Ishikawa (cell line): ENCODE measurements around the gene ATP6V0E2.

ENCODE experiments used
- CEBPB ChIP-seq: IDR thresholded peaks from 2 replicates; pipeline ENCODE4 v1.6.1; 2012
- CREB1 ChIP-seq: IDR thresholded peaks from 2 replicates; pipeline ENCODE4 v1.6.1; 2012; ENCODE audit warnings: low read depth
- EGR1 ChIP-seq: IDR thresholded peaks from 2 replicates; pipeline ENCODE4 v1.6.1; 2012
- EP300 ChIP-seq: IDR thresholded peaks from 2 replicates; pipeline ENCODE4 v1.6.1; 2012; ENCODE audit warnings: borderline replicate concordance
- FOXM1 ChIP-seq: IDR thresholded peaks from 2 replicates; pipeline ENCODE4 v1.6.1; 2012; ENCODE audit warnings: low read depth, borderline replicate concordance
- NFIC ChIP-seq: IDR thresholded peaks from 2 replicates; pipeline ENCODE4 v1.6.1; 2012
- RAD21 ChIP-seq: IDR thresholded peaks from 2 replicates; pipeline ENCODE4 v1.6.1; 2012; ENCODE audit warnings: low read depth
- REST ChIP-seq: IDR thresholded peaks from 2 replicates; pipeline ENCODE4 v1.6.1; 2012; ENCODE audit warnings: low read depth, mild to moderate bottlenecking
- TAF1 ChIP-seq: IDR thresholded peaks from 2 replicates; pipeline ENCODE4 v1.6.1; 2012; ENCODE audit warnings: low read depth, mild to moderate bottlenecking
- TCF12 ChIP-seq: IDR thresholded peaks from 2 replicates; pipeline ENCODE4 v1.6.1; 2012; ENCODE audit warnings: low read depth
- TEAD4 ChIP-seq: IDR thresholded peaks from 2 replicates; pipeline ENCODE4 v1.6.1; 2012
- YY1 ChIP-seq: IDR thresholded peaks from 2 replicates; pipeline ENCODE4 v1.6.1; 2012; ENCODE audit warnings: low read depth
- ZBTB7A ChIP-seq: IDR thresholded peaks from 2 replicates; pipeline ENCODE4 v1.6.1; 2012; ENCODE audit warnings: low read depth
- TF ChIP-seq, protein P1 (sequence below): IDR thresholded peaks from 2 replicates; pipeline ENCODE4 v1.6.1; 2012
- TF ChIP-seq, protein P2 (sequence below): IDR thresholded peaks from 2 replicates; pipeline ENCODE4 v1.6.1; 2012

Gene ATP6V0E2

DNA sequence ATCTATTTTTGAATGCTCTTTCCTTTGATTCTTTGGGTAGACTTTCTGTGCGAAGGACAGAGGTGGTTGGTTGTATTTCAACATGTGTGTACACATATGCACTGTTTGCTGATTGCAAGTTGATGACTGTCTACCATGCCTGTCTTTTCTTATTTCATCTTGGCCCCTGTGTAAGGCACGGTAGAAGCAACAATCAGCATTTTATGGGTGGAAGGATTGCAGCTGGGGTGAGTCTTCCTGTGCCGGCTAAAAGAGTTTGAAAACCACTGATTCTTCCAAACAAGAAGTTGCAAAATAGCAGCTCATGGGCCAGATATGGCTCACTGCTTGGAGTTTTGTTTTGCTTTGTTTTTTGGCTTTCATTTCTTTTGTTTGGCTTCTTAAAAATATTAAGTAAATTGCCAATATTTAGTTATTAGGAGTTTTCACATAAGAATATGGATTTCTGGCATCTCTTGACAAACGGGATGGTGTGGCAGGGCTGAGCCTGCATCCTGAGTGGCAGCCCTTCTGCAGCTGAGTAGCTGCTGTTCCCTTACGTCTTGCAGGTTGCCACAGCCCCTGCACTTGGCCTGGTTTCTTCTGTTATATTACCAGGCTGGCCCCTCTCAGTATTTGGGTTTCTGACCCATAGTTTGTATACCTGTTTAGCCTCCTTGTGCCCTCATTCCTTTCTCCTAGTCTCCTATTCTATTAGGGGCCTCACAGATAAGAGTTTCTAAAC, 28.4 kb upstream of the ATP6V0E2 start:
- TF ChIP-seq EGR1 = no peak

GRCh38 chr7:149846021-149846420, 27.7 kb upstream of the ATP6V0E2 start:
- TF ChIP-seq, protein P1, sequence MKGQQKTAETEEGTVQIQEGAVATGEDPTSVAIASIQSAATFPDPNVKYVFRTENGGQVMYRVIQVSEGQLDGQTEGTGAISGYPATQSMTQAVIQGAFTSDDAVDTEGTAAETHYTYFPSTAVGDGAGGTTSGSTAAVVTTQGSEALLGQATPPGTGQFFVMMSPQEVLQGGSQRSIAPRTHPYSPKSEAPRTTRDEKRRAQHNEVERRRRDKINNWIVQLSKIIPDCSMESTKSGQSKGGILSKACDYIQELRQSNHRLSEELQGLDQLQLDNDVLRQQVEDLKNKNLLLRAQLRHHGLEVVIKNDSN = no peak
- no peak for TF ChIP-seq RAD21
- TF ChIP-seq CREB1 = no peak
- TF ChIP-seq CEBPB = no peak
- no peak for TF ChIP-seq TEAD4
- no peak for TF ChIP-seq REST
- TF ChIP-seq ZBTB7A = no peak
- no peak for TF ChIP-seq TCF12
- no peak for TF ChIP-seq YY1
- no peak for TF ChIP-seq EGR1
- TF ChIP-seq, protein P2, sequence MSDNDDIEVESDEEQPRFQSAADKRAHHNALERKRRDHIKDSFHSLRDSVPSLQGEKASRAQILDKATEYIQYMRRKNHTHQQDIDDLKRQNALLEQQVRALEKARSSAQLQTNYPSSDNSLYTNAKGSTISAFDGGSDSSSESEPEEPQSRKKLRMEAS = no peak
- no peak for TF ChIP-seq NFIC
- TF ChIP-seq FOXM1 = no peak
- no peak for TF ChIP-seq EP300
- no peak for TF ChIP-seq TAF1

DNA sequence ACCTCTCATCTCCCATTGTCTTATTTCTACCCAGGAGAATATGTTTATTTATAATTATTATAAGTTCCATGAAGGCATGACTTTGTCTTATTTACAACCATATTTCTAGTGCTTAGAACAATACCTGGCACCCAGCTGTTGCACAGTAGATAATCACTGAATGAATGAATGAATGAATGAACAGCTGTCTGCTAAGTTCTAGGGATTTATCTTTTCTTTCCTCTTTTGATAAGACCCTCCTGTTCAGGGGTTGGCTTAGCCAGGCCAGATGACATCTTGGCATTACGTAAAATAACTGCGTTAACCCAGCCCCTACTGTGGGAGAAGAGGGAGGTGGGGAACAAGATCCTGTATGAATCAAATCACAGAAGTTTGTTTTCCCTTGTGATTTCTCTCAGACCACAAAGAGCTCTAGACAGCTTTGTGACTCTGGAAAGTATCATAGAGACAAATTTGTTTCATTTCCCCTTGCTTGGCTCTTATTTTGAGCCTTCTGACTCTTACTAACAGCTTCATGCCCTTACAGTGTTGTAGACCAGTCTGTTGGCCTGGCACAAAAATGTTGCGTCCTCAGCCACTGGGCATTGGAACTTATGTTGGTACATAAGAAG, 27.2 kb upstream of the ATP6V0E2 start:
- TF ChIP-seq, protein P2 = no peak
- no peak for TF ChIP-seq FOXM1
- TF ChIP-seq TEAD4 = no peak
- TF ChIP-seq, protein P1 = no peak
- no peak for TF ChIP-seq RAD21
- TF ChIP-seq EGR1 = no peak
- no peak for TF ChIP-seq YY1
- TF ChIP-seq TAF1 = no peak
- no peak for TF ChIP-seq NFIC
- TF ChIP-seq CREB1 = no peak
- TF ChIP-seq TCF12 = no peak
- TF ChIP-seq EP300 = no peak
- no peak for TF ChIP-seq ZBTB7A
- no peak for TF ChIP-seq REST
- TF ChIP-seq CEBPB = no peak

DNA sequence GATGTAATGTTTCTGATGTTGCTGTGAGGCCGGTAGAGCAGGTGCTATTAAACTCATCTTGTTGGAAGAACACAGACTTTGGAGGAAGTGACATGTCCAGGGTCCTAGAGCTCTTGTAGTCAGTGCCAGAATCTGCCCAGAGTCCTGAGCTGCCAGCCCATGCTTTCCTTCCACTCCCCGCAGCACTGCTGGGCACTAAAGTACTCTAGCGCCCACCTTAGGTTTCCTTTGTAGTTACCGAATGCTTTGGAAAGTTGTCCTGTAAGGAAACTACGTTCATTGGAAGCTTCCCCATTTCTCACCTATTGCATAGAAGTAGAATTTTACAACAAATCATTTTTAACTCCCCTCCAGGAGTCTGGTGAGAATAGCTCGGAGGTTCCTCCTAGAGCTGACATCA, 24.6 kb upstream of the ATP6V0E2 start:
- TF ChIP-seq, protein P2 = no peak
- TF ChIP-seq REST (no peak), CEBPB (no peak), RAD21 (peak; percentile 40; the same call in 1 of the 2 replicates)
